SH-SY5Y (cell line): Measurements from ENCODE around the gene TINAGL1.

Source experiments
- GATA2 ChIP-seq: IDR thresholded peaks from 2 replicates; pipeline ENCODE4 v1.6.1; 2011; ENCODE audit warnings: mild to moderate bottlenecking, low read depth, low read length
- GATA3 ChIP-seq: IDR thresholded peaks from 2 replicates; pipeline ENCODE4 v1.6.1; 2011; ENCODE audit warnings: low read depth, mild to moderate bottlenecking, low read length, moderate library complexity

- TF ChIP-seq GATA2, result no peak
- TF ChIP-seq GATA3, result no peak
These were observed 4.7 kb upstream of the TINAGL1 start for GRCh38 chr1:31571340-31572295.
